EL (cell line): ENCODE data around the gene CS.
A peak's percentile ranks its signal among the peaks of the same experiment; 100 is the strongest.
"Not testable (repeated sequence)": the region's sequence is repeated elsewhere in the genome, so short reads cannot be mapped to it uniquely, and the experiment has no call there.

Experiments used
- DNase-seq: peaks from one replicate; pipeline ENCODE4 v3.0.0-alpha.2; 2016

The CS gene

GRCh38 chr12:56274299-56274698 lies 25.8 kb downstream of the CS start:
- no peak for DNase-seq

- not testable (repeated sequence) for DNase-seq
Measured at GRCh38 chr12:56272468-56272867, 27.7 kb downstream of the CS start.

- peak; percentile 34 for DNase-seq
Measured at GRCh38 chr12:56271031-56271430, 29.1 kb downstream of the CS start.

- DNase-seq, result no peak
Measured at GRCh38 chr12:56267443-56268071, 32.6 kb downstream of the CS start.

GRCh38 chr12:56266693-56267442 lies 33.3 kb downstream of the CS start, which contains the start of gene COQ10A:
Gene COQ10A, plus strand, starts transcription at chr12:56266942. Its CDS starts 177 bp downstream, at chr12:56267119.
- peak; percentile 87 for DNase-seq

GRCh38 chr12:56266068-56266692 lies 34.0 kb downstream of the CS start:
- DNase-seq, result not testable (repeated sequence)

- not testable (repeated sequence) for DNase-seq
Measured at GRCh38 chr12:56262955-56263354, 37.2 kb downstream of the CS start.

GRCh38 chr12:56261503-56262232 lies 38.5 kb downstream of the CS start:
- DNase-seq, result peak; percentile 95

- no peak for DNase-seq
Measured at GRCh38 chr12:56260921-56261320, 39.2 kb downstream of the CS start.

- no peak for DNase-seq
Measured at GRCh38 chr12:56260380-56260779, 39.8 kb downstream of the CS start.

- DNase-seq, result no peak
Measured at GRCh38 chr12:56258820-56259183, 41.3 kb downstream of the CS start.

GRCh38 chr12:56258068-56258819 lies 41.9 kb downstream of the CS start, which contains the start of gene ANKRD52:
Gene ANKRD52, minus strand, starts transcription at chr12:56258384. Its CDS starts 115 bp downstream, at chr12:56258269.
- peak; percentile 83 for DNase-seq

- peak; percentile 48 for DNase-seq
Measured at GRCh38 chr12:56257491-56258067, 42.6 kb downstream of the CS start.

GRCh38 chr12:56257071-56257470 lies 43.1 kb downstream of the CS start:
- DNase-seq, result no peak

GRCh38 chr12:56256326-56256960 lies 43.7 kb downstream of the CS start:
- DNase-seq, result peak; percentile 81

- DNase-seq, result no peak
Measured at GRCh38 chr12:56255671-56256070, 44.5 kb downstream of the CS start.

GRCh38 chr12:56253091-56253490 lies 47.0 kb downstream of the CS start:
- no peak for DNase-seq

- DNase-seq, result no peak
Measured at GRCh38 chr12:56252649-56253048, 47.5 kb downstream of the CS start.

- DNase-seq, result no peak
Measured at GRCh38 chr12:56248711-56249110, 51.4 kb downstream of the CS start.

- no peak for DNase-seq
Measured at GRCh38 chr12:56247923-56248322, 52.2 kb downstream of the CS start.

- no peak for DNase-seq
Measured at GRCh38 chr12:56244494-56244893, 55.6 kb downstream of the CS start.
